Measurements from ENCODE around the gene TDRKH. TPM values are rescaled to one million over a fixed set of nuclear protein-coding genes. Genes with fewer than 3 reads are reported as not detected.

TDRKH gene
- total and polyA plus RNA-seq, 2 experiments from 2014 or later, result 10.2 to 25.6 TPM

DNA sequence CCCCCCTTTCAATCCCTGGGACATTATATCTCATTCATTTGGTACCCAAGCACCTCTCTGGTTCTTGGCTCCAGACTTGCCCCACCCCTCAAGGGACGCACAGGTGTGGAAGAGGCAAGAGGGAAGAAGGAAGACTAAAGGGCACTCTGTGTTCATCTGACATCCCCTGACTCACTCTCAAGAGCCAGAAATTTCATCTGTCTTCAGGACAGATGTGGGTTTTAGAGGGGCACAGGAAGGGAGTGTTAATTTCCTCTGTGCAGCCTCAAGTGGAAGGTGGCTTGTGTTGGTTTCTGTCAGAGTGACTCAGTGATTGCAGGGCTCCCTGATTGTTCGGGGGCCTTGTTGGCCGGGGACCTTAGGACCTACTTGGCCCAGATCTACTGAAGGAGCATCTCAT lies 46.9 kb upstream of the TDRKH start:
- H3K4me2 ChIP-seq, result peak overlapping the region; percentile 96

More for the DNA sequence above, 46.9 kb upstream of the TDRKH start:
- Histone ChIP-seq H3K9me2 (ENCODE audit: insufficient read depth) (no peaks in the 10 kb centered on the region), H3F3A (replicated peaks; ENCODE audit: low read depth) (peaks cover 5% of the 10 kb centered on the region; the same call in 1 of the 2 replicates), H3K27ac (ENCODE audit: low read depth) (no peak overlapping the region), H3K79me2 (replicated peaks; ENCODE audit: insufficient read depth) (no peaks in the 10 kb centered on the region), H3K27me3 (ENCODE audit: insufficient read depth) (peaks cover 42% of the 10 kb centered on the region), H3K36me3 (ENCODE audit: insufficient read depth) (no peaks in the 10 kb centered on the region), H3K4me3 (peak overlapping the region; percentile 84), H2AFZ (no peak overlapping the region), H4K20me1 (replicated peaks; ENCODE audit: insufficient read depth) (no peaks in the 10 kb centered on the region), H3K4me1 (ENCODE audit: insufficient read depth) (peaks cover 21% of the 10 kb centered on the region)
- Mint-ChIP-seq H3K9me3 (peaks cover 4% of the 10 kb centered on the region; the same call in 2 of the 3 replicates), H3K4me1 (peaks cover 27% of the 10 kb centered on the region), H3K27me3 (ENCODE audit: insufficient read depth, low read depth, poor library complexity) (peaks cover 33% of the 10 kb centered on the region), H3K4me3 (peak overlapping the region; percentile 72), H3K36me3 (ENCODE audit: low read depth) (no peaks in the 10 kb centered on the region), H3K27ac (no peak overlapping the region)
- DNase-seq (ENCODE audit: low spot score) (no peak), ATAC-seq (no peak)
- TF ChIP-seq NANOG (IDR thresholded peaks at IDR 0.05; ENCODE audit: borderline replicate concordance), result no peak
- TF ChIP-seq, protein P1, sequence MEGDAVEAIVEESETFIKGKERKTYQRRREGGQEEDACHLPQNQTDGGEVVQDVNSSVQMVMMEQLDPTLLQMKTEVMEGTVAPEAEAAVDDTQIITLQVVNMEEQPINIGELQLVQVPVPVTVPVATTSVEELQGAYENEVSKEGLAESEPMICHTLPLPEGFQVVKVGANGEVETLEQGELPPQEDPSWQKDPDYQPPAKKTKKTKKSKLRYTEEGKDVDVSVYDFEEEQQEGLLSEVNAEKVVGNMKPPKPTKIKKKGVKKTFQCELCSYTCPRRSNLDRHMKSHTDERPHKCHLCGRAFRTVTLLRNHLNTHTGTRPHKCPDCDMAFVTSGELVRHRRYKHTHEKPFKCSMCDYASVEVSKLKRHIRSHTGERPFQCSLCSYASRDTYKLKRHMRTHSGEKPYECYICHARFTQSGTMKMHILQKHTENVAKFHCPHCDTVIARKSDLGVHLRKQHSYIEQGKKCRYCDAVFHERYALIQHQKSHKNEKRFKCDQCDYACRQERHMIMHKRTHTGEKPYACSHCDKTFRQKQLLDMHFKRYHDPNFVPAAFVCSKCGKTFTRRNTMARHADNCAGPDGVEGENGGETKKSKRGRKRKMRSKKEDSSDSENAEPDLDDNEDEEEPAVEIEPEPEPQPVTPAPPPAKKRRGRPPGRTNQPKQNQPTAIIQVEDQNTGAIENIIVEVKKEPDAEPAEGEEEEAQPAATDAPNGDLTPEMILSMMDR (conservative IDR thresholded peaks at IDR 0.05; ENCODE audit: low read depth in 2 of 2), result no peak
- TF ChIP-seq ZNF331 (CRISPR knock-in tag; IDR thresholded peaks at IDR 0.05; ENCODE audit: low read depth), result no peak
- TF ChIP-seq, protein P2, sequence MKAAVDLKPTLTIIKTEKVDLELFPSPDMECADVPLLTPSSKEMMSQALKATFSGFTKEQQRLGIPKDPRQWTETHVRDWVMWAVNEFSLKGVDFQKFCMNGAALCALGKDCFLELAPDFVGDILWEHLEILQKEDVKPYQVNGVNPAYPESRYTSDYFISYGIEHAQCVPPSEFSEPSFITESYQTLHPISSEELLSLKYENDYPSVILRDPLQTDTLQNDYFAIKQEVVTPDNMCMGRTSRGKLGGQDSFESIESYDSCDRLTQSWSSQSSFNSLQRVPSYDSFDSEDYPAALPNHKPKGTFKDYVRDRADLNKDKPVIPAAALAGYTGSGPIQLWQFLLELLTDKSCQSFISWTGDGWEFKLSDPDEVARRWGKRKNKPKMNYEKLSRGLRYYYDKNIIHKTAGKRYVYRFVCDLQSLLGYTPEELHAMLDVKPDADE (IDR thresholded peaks at IDR 0.05), result no peak
- TF ChIP-seq STAT1 (IDR thresholded peaks at IDR 0.05; ENCODE audit: unreplicated experiment), result no peak
- TF ChIP-seq, protein P3, sequence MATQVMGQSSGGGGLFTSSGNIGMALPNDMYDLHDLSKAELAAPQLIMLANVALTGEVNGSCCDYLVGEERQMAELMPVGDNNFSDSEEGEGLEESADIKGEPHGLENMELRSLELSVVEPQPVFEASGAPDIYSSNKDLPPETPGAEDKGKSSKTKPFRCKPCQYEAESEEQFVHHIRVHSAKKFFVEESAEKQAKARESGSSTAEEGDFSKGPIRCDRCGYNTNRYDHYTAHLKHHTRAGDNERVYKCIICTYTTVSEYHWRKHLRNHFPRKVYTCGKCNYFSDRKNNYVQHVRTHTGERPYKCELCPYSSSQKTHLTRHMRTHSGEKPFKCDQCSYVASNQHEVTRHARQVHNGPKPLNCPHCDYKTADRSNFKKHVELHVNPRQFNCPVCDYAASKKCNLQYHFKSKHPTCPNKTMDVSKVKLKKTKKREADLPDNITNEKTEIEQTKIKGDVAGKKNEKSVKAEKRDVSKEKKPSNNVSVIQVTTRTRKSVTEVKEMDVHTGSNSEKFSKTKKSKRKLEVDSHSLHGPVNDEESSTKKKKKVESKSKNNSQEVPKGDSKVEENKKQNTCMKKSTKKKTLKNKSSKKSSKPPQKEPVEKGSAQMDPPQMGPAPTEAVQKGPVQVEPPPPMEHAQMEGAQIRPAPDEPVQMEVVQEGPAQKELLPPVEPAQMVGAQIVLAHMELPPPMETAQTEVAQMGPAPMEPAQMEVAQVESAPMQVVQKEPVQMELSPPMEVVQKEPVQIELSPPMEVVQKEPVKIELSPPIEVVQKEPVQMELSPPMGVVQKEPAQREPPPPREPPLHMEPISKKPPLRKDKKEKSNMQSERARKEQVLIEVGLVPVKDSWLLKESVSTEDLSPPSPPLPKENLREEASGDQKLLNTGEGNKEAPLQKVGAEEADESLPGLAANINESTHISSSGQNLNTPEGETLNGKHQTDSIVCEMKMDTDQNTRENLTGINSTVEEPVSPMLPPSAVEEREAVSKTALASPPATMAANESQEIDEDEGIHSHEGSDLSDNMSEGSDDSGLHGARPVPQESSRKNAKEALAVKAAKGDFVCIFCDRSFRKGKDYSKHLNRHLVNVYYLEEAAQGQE (IDR thresholded peaks at IDR 0.05; ENCODE audit: unreplicated experiment), result no peak
- TF ChIP-seq JUNB (IDR thresholded peaks at IDR 0.05; ENCODE audit: unreplicated experiment), result no peak
- TF ChIP-seq EZH2phosphoT487 (IDR thresholded peaks at IDR 0.05; ENCODE audit: unreplicated experiment), result no peak
- TF ChIP-seq ZNF114 (CRISPR knock-in tag; IDR thresholded peaks at IDR 0.05), result no peak
- TF ChIP-seq, protein P4, sequence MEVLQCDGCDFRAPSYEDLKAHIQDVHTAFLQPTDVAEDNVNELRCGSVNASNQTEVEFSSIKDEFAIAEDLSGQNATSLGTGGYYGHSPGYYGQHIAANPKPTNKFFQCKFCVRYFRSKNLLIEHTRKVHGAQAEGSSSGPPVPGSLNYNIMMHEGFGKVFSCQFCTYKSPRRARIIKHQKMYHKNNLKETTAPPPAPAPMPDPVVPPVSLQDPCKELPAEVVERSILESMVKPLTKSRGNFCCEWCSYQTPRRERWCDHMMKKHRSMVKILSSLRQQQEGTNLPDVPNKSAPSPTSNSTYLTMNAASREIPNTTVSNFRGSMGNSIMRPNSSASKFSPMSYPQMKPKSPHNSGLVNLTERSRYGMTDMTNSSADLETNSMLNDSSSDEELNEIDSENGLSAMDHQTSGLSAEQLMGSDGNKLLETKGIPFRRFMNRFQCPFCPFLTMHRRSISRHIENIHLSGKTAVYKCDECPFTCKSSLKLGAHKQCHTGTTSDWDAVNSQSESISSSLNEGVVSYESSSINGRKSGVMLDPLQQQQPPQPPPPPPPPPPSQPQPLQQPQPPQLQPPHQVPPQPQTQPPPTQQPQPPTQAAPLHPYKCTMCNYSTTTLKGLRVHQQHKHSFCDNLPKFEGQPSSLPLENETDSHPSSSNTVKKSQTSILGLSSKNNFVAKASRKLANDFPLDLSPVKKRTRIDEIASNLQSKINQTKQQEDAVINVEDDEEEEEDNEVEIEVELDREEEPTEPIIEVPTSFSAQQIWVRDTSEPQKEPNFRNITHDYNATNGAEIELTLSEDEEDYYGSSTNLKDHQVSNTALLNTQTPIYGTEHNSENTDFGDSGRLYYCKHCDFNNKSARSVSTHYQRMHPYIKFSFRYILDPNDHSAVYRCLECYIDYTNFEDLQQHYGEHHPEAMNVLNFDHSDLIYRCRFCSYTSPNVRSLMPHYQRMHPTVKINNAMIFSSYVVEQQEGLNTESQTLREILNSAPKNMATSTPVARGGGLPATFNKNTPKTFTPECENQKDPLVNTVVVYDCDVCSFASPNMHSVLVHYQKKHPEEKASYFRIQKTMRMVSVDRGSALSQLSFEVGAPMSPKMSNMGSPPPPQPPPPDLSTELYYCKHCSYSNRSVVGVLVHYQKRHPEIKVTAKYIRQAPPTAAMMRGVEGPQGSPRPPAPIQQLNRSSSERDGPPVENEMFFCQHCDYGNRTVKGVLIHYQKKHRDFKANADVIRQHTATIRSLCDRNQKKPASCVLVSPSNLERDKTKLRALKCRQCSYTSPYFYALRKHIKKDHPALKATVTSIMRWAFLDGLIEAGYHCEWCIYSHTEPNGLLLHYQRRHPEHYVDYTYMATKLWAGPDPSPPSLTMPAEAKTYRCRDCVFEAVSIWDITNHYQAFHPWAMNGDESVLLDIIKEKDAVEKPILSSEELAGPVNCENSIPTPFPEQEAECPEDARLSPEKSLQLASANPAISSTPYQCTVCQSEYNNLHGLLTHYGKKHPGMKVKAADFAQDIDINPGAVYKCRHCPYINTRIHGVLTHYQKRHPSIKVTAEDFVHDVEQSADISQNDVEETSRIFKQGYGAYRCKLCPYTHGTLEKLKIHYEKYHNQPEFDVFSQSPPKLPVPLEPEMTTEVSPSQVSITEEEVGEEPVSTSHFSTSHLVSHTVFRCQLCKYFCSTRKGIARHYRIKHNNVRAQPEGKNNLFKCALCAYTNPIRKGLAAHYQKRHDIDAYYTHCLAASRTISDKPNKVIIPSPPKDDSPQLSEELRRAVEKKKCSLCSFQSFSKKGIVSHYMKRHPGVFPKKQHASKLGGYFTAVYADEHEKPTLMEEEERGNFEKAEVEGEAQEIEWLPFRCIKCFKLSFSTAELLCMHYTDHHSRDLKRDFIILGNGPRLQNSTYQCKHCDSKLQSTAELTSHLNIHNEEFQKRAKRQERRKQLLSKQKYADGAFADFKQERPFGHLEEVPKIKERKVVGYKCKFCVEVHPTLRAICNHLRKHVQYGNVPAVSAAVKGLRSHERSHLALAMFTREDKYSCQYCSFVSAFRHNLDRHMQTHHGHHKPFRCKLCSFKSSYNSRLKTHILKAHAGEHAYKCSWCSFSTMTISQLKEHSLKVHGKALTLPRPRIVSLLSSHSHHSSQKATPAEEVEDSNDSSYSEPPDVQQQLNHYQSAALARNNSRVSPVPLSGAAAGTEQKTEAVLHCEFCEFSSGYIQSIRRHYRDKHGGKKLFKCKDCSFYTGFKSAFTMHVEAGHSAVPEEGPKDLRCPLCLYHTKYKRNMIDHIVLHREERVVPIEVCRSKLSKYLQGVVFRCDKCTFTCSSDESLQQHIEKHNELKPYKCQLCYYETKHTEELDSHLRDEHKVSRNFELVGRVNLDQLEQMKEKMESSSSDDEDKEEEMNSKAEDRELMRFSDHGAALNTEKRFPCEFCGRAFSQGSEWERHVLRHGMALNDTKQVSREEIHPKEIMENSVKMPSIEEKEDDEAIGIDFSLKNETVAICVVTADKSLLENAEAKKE (CRISPR knock-in tag; IDR thresholded peaks at IDR 0.05), result no peak

Measured in GM23338 (cell line).